Measurements from ENCODE around the gene MYH15. TPM values are rescaled to one million over a fixed set of nuclear protein-coding genes. Genes with fewer than 3 reads are reported as not detected.

Gene MYH15
- total and polyA plus RNA-seq, 12 donors: 0.07 to 1.0 (median 0.20) TPM; not detected in 2

DNA sequence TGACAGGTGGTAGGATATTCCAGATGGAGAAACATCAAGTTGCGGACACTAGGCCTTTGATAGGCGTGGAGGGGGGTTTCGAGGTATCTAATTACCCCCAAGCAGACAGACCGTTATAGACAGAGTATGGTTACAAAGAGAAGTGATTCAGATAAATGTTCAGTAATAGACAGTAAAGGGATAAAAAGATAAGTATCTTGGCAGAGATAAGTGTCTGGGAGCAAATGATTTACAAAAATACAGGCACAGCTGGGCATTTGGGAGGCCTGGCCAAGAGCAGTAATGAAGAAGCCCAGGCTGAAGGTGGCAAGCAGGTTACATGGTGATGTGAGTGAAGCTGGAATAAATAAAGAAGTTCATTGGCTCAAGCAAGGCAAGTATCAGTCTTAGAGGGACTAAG is 659 bp upstream of the MYH15 start:
- H3K9me3 ChIP-seq (replicated peaks in 1 of 3): no peaks in the 10 kb centered on the region
- no peak for DNase-seq
- H3K27ac ChIP-seq: no peak overlapping the region
- 89 to 98% (median 94%) methylated on average over 4 of the region's 4 CpGs for WGBS, 4 donors
- H3K27me3 ChIP-seq: no peaks in the 10 kb centered on the region
- TF ChIP-seq, protein P1, sequence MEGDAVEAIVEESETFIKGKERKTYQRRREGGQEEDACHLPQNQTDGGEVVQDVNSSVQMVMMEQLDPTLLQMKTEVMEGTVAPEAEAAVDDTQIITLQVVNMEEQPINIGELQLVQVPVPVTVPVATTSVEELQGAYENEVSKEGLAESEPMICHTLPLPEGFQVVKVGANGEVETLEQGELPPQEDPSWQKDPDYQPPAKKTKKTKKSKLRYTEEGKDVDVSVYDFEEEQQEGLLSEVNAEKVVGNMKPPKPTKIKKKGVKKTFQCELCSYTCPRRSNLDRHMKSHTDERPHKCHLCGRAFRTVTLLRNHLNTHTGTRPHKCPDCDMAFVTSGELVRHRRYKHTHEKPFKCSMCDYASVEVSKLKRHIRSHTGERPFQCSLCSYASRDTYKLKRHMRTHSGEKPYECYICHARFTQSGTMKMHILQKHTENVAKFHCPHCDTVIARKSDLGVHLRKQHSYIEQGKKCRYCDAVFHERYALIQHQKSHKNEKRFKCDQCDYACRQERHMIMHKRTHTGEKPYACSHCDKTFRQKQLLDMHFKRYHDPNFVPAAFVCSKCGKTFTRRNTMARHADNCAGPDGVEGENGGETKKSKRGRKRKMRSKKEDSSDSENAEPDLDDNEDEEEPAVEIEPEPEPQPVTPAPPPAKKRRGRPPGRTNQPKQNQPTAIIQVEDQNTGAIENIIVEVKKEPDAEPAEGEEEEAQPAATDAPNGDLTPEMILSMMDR (IDR thresholded peaks at IDR 0.05): no peak
- no peak for TF ChIP-seq POLR2A (IDR thresholded peaks at IDR 0.05)
- no peaks in the 10 kb centered on the region for H3K36me3 ChIP-seq (replicated peaks in 1 of 2)
- H3K4me1 ChIP-seq (replicated peaks in 1 of 2): no peaks in the 10 kb centered on the region
- intact Hi-C loops (cut with DNase I): no loop called here
- H3K4me3 ChIP-seq: no peak overlapping the region

DNA sequence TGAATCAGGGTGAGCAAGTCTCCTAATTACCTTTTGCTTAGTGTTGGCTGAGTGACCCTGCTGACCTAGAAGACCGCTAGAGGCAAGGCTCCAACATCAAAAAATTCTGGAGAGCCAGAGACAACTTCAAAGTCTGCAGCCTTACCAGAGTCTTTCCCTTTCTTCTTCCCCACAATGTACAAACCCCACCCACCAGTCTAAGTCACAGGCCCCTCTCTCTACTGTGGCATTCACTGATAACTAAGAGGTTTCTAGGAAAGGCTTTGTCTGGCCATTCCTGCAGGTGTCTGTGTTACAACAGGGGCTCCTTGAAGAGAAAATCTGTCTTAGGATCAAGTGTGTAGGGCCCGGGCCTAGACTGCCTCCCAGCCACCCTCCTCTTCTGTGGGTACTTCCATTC is 525 bp downstream of the MYH15 start:
- no peaks in the 10 kb centered on the region for H3K27me3 ChIP-seq
- no peak for TF ChIP-seq POLR2A (IDR thresholded peaks at IDR 0.05)
- TF ChIP-seq, protein P1 (IDR thresholded peaks at IDR 0.05): no peak
- DNase-seq: no peak
- H3K4me1 ChIP-seq (replicated peaks in 1 of 2): no peaks in the 10 kb centered on the region
- H3K36me3 ChIP-seq (replicated peaks in 1 of 2): no peaks in the 10 kb centered on the region
- no peak overlapping the region for H3K4me3 ChIP-seq
- no peaks in the 10 kb centered on the region for H3K9me3 ChIP-seq (replicated peaks in 1 of 3)
- intact Hi-C loops (cut with DNase I): no loop called here
- 79 to 90% (median 83%) methylated on average over 1 to 2 of the region's 2 CpGs for WGBS, 4 donors
- peak overlapping the region in 1 of 5 donors; percentile 6 for H3K27ac ChIP-seq

DNA sequence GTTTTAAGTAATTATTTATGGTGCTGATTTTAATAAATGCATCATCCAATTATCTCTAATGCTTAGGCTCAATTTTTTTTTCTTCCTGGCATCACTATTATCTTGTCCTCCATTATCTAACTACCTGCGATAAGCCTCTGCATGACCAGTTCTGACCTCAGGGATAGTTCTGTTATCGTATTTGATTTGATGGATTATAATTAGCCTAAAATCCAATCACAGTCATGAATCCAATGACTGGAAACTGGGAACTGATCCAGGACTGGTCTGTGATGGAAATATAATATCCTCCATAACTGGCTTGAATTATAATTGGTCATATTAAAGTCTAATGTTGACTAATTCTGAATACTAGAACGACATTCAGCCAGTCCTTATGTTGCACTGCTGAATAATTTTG is 1.1 kb downstream of the MYH15 start:
- WGBS, 4 donors: 44 to 65% (median 53%) methylated on average over 3 of the region's 3 CpGs

DNA sequence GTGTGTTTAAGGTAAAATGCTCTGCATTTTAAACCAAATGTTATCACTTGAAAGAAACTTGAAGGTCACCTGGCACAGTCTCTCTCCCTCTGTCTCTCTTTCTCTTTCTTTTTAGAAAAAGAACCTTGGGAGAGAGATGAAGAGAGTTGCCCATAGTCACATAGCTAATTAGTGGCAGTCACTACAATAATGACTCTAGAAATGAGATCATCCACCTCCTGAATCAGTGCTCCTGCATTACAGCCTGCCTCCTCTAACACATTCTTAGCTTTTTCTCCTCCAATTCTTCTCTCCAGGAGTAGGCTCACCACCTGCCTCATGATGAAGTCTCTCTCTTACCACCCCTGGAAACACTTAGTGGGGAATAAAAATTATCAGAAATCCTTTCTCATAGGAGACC is 2.5 kb downstream of the MYH15 start:
- DNase-seq: no peak
- Histone ChIP-seq H3K27ac (no peak overlapping the region), H3K27me3 (no peaks in the 10 kb centered on the region), H3K36me3 (replicated peaks in 1 of 2) (no peaks in the 10 kb centered on the region), H3K4me1 (replicated peaks in 1 of 2) (no peaks in the 10 kb centered on the region), H3K4me3 (no peak overlapping the region), H3K9me3 (replicated peaks in 1 of 3) (no peaks in the 10 kb centered on the region)
- TF ChIP-seq, protein P1 (IDR thresholded peaks at IDR 0.05): no peak
- TF ChIP-seq POLR2A (IDR thresholded peaks at IDR 0.05): no peak
- intact Hi-C loops (cut with DNase I): no loop called here

More for the DNA sequence above, 1.1 kb downstream of the MYH15 start:
- no peaks in the 10 kb centered on the region for H3K36me3 ChIP-seq (replicated peaks in 1 of 2)
- H3K4me1 ChIP-seq (replicated peaks in 1 of 2): no peaks in the 10 kb centered on the region
- TF ChIP-seq, protein P1 (IDR thresholded peaks at IDR 0.05): no peak
- no peak for TF ChIP-seq POLR2A (IDR thresholded peaks at IDR 0.05)
- intact Hi-C loops (cut with DNase I): no loop called here
- no peaks in the 10 kb centered on the region for H3K9me3 ChIP-seq (replicated peaks in 1 of 3)
- H3K27me3 ChIP-seq: no peaks in the 10 kb centered on the region
- DNase-seq: peak in 3 of 7 donors; percentile 15 to 20 (median 17)
- H3K27ac ChIP-seq: no peak overlapping the region
- H3K4me3 ChIP-seq: no peak overlapping the region

Data from adrenal gland (tissue), 12 donors.